NCI-H1417 (cell line): ENCODE measurements around the gene ERV3-1.
"Not testable (repeated sequence)": the region's sequence is repeated elsewhere in the genome, so short reads cannot be mapped to it uniquely, and the experiment has no call there.

Source experiments
- DNase-seq, 3 experiments: peaks; one replicate each; lab custom pipeline; 2025; lab: John Stamatoyannopoulos, UW

ERV3-1 gene

GRCh38 chr7:64944667-64945502 is 61.6 kb downstream of the ERV3-1 start:
- DNase-seq: not testable (repeated sequence)
